Nucleus accumbens (tissue), 56 donors: Measurements from ENCODE around the gene CD300C.
"Not testable (repeated sequence)": the region's sequence is repeated elsewhere in the genome, so short reads cannot be mapped to it uniquely, and the experiment has no call there.

ENCODE experiments used
- DNase-seq, 56 donors: peaks; one replicate each; lab custom pipeline; 2025; lab: John Stamatoyannopoulos, UW

Gene CD300C

GRCh38 chr17:74545843-74546230, at the start of gene CD300C:
TSS of gene CD300C (minus strand) at chr17:74546115. CDS start at chr17:74545782, 333 bp downstream.
- DNase-seq = peak in 5 of 56 donors; percentile 6 to 24 (median 13)

- no peak for DNase-seq
These were observed 49.3 kb upstream of the CD300C start for GRCh38 chr17:74595037-74595750.

- no peak for DNase-seq
These were observed 46.4 kb upstream of the CD300C start, which contains the start of gene CD300LD for GRCh38 chr17:74592087-74592990. TSS of gene CD300LD (minus strand) at chr17:74592283. CDS start at chr17:74592202, 81 bp downstream.

- DNase-seq = no peak
These were observed 45.6 kb upstream of the CD300C start for GRCh38 chr17:74591503-74591902.

- DNase-seq = no peak
These were observed 39.8 kb upstream of the CD300C start for GRCh38 chr17:74585711-74586110.

GRCh38 chr17:74584292-74585060, 38.6 kb upstream of the CD300C start:
- DNase-seq = no peak

- no peak for DNase-seq
These were observed 36.7 kb upstream of the CD300C start for GRCh38 chr17:74582633-74583032.

- DNase-seq = no peak
These were observed 34.0 kb upstream of the CD300C start for GRCh38 chr17:74579900-74580299.

GRCh38 chr17:74578979-74579378, 33.1 kb upstream of the CD300C start:
- DNase-seq = no peak

GRCh38 chr17:74574489-74575142, 28.7 kb upstream of the CD300C start:
- DNase-seq = no peak

- DNase-seq = not testable (repeated sequence)
These were observed 27.7 kb upstream of the CD300C start for GRCh38 chr17:74573635-74574034.

- DNase-seq = no peak
These were observed 27.3 kb upstream of the CD300C start for GRCh38 chr17:74573169-74573568.

- no peak for DNase-seq
These were observed 25.8 kb upstream of the CD300C start for GRCh38 chr17:74571621-74572270.

GRCh38 chr17:74569020-74570003, 23.4 kb upstream of the CD300C start:
- DNase-seq = peak in 3 of 56 donors; percentile 11 to 43 (median 16)

- no peak for DNase-seq
These were observed 22.4 kb upstream of the CD300C start for GRCh38 chr17:74568106-74568873.

GRCh38 chr17:74567397-74567796, 21.5 kb upstream of the CD300C start, which contains the start of gene CD300H:
TSS of gene CD300H (minus strand) at chr17:74567509.
- DNase-seq = peak in 2 of 56 donors; percentile 9 to 11

- DNase-seq = peak in 6 of 56 donors; percentile 7 to 43 (median 20)
These were observed 20.3 kb upstream of the CD300C start for GRCh38 chr17:74566132-74566753.
